ENCODE data around the gene WBP2NL.

Gene WBP2NL

GRCh38 chr22:41979423-41980250, 19.0 kb upstream of the WBP2NL start:
- no peak for DNase-seq

DNA sequence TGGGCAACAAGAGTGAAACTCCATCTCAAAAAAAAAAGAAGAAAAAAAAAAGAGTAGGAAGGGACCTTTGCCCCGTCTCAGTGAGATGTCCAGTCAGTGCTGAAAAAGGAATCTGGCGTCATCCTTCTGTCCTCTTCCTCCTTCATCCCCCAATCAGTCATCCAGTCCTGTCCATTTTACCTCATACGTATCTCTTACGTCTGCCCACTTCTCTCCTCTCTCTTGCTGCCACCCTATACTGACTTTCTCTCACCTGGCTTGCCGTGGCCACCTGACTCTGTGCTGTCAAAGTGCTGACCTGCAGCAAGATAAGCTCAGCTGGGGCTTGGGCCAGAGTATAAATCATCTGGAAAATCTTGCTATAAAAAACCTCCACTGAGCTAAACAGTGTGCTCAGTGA, 15.7 kb upstream of the WBP2NL start:
- no peak for DNase-seq

- DNase-seq, result no peak
Observed at GRCh38 chr22:41983513-41984405, 14.8 kb upstream of the WBP2NL start.

GRCh38 chr22:41987276-41987675, 11.3 kb upstream of the WBP2NL start:
- DNase-seq, result no peak

DNA sequence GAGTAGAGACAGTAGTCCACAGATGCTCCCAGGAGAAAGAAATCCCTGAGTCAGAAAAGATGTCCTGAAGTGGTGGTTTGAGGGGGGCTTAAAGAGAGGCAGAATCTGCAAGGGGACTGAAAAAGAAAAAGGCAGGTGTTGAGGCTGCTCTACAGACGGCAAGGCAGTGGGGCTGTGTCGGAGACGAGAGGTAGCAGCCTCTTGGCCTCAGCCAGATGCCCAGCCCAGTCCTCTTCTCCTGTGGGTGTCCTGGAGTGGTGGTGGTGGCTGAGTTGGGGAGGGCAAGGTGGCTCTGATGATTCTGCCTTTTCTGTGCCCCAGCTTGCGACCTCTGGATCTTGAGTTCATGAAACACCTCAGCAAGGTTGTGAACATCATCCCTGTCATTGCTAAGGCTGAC, 9.3 kb upstream of the WBP2NL start:
- DNase-seq, result no peak

- DNase-seq, result no peak
Observed at GRCh38 chr22:41991111-41991510, 7.5 kb upstream of the WBP2NL start.

DNA sequence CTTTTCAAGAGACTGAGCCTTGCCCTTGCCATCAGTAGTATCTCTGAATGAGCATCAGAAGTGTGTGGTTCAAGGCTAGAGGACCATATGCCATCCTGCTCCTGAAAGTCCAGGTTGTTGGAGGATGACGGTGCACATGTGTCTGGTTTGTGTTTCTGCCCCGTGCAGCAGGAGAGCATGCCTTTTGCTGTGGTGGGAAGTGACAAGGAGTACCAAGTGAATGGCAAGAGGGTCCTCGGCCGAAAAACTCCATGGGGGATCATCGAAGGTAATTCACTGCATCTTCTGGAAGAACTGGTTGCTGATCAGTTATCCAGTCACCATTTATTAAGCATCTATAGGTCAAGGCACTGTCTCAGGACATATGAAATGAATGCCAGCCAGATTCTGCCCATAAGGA, 6.1 kb upstream of the WBP2NL start:
- DNase-seq, result no peak

- DNase-seq, result no peak
Observed at GRCh38 chr22:41995211-41995610, 3.4 kb upstream of the WBP2NL start.

GRCh38 chr22:41996826-41997225, 1.8 kb upstream of the WBP2NL start:
- DNase-seq, result no peak

DNA sequence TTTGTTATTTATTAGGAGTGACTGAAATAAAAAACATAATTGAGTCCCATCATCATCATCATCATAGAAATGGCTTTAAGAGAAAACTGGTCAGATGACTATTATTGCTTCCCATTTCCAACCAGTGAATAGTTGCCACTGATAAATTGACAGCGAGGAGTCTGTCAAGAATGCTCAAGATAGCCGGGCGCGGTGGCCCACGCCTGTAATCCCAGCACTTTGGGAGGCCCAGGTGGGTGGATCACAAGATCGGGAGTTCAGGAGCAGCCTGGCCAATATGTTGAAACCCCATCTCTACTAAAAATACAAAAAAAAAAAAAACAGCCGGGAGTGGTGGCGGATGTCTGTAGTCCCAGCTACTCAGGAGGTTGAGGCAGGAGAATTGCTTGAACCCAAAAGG, 1.9 kb downstream of the WBP2NL start:
- no peak for DNase-seq

DNA sequence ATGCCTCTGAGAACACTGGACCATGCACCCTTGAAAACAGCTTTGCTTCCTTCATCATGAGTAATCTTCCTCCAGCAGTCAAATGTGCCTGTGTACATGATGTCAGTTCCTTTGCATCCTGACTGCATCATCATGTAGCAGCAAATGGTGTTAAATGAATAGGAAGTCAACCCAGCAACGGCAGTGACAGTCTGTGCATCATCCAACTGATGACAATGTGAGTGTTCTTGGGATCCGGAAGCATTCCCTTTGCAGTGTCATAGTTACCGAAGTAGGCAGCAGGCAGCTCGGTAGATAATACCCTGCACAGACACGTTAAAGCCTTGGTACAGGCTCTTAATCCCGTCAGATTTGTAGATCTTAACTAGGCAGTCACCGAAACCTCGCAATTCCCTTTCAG, 2.5 kb downstream of the WBP2NL start:
- no peak for DNase-seq

GRCh38 chr22:42001706-42002105, 3.1 kb downstream of the WBP2NL start:
- DNase-seq, result no peak

- no peak for DNase-seq
Observed at GRCh38 chr22:42007922-42008321, 9.3 kb downstream of the WBP2NL start.

GRCh38 chr22:42010778-42011177, 12.2 kb downstream of the WBP2NL start:
- DNase-seq, result no peak

DNA sequence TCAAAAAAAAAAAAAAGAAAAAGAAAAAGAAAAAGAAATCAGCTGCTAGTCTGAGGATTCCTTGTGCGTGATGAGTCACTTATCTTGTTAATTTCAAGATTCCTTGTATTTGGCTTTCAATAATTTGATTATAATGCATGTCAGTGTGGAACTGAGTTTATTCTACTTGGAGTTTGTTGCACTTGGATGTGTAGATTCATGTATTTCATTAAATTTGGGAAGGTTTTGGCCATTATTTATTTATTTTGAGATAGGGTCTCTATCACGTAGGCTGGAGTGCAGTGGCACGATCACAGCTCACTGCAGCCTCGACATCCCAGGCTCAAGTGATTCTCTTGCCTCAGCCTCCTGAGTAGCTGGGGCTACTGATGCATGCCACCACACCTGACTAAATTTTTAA, 14.8 kb downstream of the WBP2NL start:
- no peak for DNase-seq

DNA sequence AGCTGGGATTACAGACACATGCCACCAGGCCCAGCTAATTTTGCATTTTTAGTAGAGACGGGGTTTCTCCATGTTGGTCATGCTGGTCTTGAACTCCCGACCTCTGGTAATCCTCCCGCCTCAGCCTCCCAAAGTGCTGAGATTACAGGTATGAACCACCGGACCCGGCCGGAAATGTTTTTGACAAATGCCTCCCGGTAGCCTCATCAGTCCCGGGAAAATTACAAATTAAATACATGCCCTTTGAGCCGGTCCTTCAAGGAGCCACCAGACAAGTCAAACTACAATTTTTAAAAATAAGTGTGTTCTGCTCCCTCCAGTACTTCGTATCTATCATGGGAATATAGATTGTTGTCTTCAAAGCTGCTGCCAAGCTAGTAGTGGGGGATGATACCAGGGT, 17.5 kb downstream of the WBP2NL start:
- no peak for DNase-seq

- DNase-seq, result no peak
Observed at GRCh38 chr22:42018224-42018623, 19.6 kb downstream of the WBP2NL start.

GRCh38 chr22:42021571-42021970, 23.0 kb downstream of the WBP2NL start:
- no peak for DNase-seq

DNA sequence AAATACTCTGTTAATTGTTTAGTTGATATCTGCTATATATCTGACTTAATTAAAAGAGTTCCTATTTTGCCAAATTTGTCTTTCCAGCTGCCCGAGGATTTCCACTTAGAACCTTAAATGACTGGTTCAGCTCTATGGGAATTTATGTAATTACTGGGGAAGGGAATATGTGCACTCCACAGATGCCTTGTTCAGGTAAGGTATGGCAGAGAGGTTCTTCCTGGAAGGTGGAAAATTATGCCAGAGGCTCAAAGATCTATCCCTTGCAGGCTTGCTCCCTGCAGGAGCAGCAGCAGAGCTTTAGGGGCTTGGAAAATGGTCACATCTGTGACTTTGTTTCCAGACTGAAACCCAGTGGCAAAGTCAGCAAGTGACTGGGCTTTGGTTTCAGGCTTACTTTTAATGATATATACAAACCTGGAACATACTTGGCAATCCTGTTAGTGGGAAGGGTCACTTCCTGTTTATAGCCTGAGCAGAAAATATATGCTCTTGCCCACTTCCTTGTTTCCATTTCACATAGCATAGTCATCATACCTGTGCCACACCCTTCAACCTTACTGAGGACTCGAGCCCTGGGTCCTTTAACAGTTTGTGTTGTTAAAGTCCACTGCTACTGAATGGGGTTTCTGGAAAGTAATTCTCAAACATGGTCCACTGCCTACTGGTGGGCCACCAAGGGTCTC, 23.7 kb downstream of the WBP2NL start:
- DNase-seq, result no peak

GRCh38 chr22:42025421-42025820, 26.8 kb downstream of the WBP2NL start:
- no peak for DNase-seq

- no peak for DNase-seq
Observed at GRCh38 chr22:42026705-42027104, 28.1 kb downstream of the WBP2NL start.

DNA sequence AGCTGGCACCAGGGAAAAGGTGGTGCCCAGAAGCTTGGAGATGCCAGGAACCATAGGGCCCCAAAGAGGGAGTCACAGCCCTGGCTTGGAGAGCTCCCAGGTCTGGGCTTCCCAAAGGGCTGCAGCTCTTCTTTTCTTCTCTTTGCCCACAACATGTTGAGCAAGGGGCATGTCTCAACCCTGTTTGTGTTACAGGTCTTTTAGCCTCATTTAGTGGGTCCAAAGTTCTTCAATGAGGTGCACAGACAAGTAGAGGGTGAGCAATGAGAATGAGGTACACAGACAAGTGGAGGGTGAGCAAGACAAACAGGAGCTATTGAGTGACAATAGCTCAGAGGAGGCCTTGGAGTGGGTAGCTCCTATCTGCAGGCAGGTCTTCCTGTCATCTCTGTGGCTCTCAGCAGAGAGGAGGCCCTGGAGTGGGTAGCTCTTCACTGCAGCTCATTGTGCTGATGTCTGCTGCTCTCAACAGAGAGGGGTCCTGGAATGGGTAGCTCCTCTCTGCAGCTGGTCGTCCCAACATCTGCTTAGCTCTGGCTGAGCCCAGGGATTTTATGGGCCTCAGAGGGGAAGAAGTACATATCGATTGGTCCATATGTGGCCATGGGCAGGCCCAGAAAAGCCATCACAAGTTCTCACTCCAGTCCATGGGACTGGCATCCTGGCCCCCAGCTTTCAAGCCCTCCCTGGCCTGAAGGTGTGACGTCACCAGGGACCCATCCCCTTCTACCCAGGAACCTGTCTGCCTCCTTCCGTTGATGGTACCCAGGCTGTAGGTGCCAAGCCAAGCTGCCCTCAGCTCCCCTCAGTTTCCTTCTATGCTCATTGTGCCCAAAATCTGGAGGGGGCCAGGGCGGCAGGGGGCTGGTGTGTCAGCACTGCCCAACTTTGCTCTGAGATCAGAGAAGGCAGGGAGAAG, 34.9 kb downstream of the WBP2NL start:
- no peak for DNase-seq
